H9 (cell line): ENCODE data around the gene RABEP1. TPM values are rescaled to one million over a fixed set of nuclear protein-coding genes. Genes with fewer than 3 reads are reported as not detected.

Experiments
- DNase-seq: peaks from one replicate; pipeline ENCODE4 v3.0.0-alpha.2; 2017
- H2AFZ ChIP-seq: one replicate; pipeline ENCODE4 v1.6.1; 2013; ENCODE audit warnings: mild to moderate bottlenecking, low read length, control low read depth, moderate library complexity
- H2AK5ac ChIP-seq: 2 replicates; pipeline ENCODE4 v1.6.1; 2013; ENCODE audit warnings: low read length, control low read depth, mixed read lengths; ENCODE audit not compliant: insufficient read length
- H2BK120ac ChIP-seq: one replicate; pipeline ENCODE4 v1.6.1; 2013; ENCODE audit warnings: low read depth, mild to moderate bottlenecking, low read length, control low read depth, inconsistent platforms; ENCODE audit not compliant: poor library complexity, severe bottlenecking
- H2BK12ac ChIP-seq: 2 replicates; pipeline ENCODE4 v1.6.1; 2013; ENCODE audit warnings: low read length, control low read depth, mixed read lengths, low read depth; ENCODE audit not compliant: insufficient read length
- H2BK15ac ChIP-seq: 2 replicates; pipeline ENCODE4 v1.6.1; 2013; ENCODE audit warnings: low read depth, low read length, control low read depth
- H2BK20ac ChIP-seq: one replicate; pipeline ENCODE4 v1.6.1; 2013; ENCODE audit warnings: low read depth, mild to moderate bottlenecking, low read length, control low read depth, inconsistent platforms; ENCODE audit not compliant: poor library complexity, severe bottlenecking
- H2BK5ac ChIP-seq: 2 replicates; pipeline ENCODE4 v1.6.1; 2013; ENCODE audit warnings: low read length, control low read depth, mixed read lengths; ENCODE audit not compliant: insufficient read length
- H3K14ac ChIP-seq: 2 replicates; pipeline ENCODE4 v1.6.1; 2013; ENCODE audit warnings: low read length, control low read depth; ENCODE audit not compliant: insufficient read depth
- H3K18ac ChIP-seq: 2 replicates; pipeline ENCODE4 v1.6.1; 2013; ENCODE audit warnings: low read depth, mild to moderate bottlenecking, mixed read lengths, low read length, control low read depth; ENCODE audit not compliant: insufficient read length
- H3K23ac ChIP-seq: 2 replicates; pipeline ENCODE4 v1.6.1; 2013; ENCODE audit warnings: low read length, control low read depth, mixed read lengths, low read depth; ENCODE audit not compliant: insufficient read length
- H3K23me2 ChIP-seq: 2 replicates; pipeline ENCODE4 v1.6.1; 2013; ENCODE audit warnings: low read depth, mild to moderate bottlenecking, mixed read lengths, low read length, control low read depth; ENCODE audit not compliant: insufficient read length, poor library complexity, severe bottlenecking
- H3K27ac ChIP-seq: 2 replicates; pipeline ENCODE4 v1.5.1; 2013; ENCODE audit warnings: low read length, control low read depth, mixed read lengths, low read depth; ENCODE audit not compliant: insufficient read length
- H3K27me3 ChIP-seq: 2 replicates; pipeline ENCODE4 v1.6.1; 2013; ENCODE audit warnings: low read length, control low read depth, inconsistent platforms; ENCODE audit not compliant: insufficient read depth
- H3K4ac ChIP-seq: 2 replicates; pipeline ENCODE4 v1.6.1; 2013; ENCODE audit warnings: low read depth, mild to moderate bottlenecking, control low read depth, inconsistent platforms, low read length, moderate library complexity
- H3K4me1 ChIP-seq: 2 replicates; pipeline ENCODE4 v1.6.1; 2013; ENCODE audit warnings: low read length, control low read depth, inconsistent platforms; ENCODE audit not compliant: insufficient read depth
- H3K4me2 ChIP-seq: 2 replicates; pipeline ENCODE4 v1.6.1; 2013; ENCODE audit warnings: low read length, control low read depth, mixed read lengths; ENCODE audit not compliant: insufficient read length, insufficient read depth
- H3K56ac ChIP-seq: 2 replicates; pipeline ENCODE4 v1.6.1; 2013; ENCODE audit warnings: low read depth, mild to moderate bottlenecking, mixed read lengths, low read length, control low read depth; ENCODE audit not compliant: insufficient read length
- H3K79me1 ChIP-seq: 2 replicates; pipeline ENCODE4 v1.6.1; 2013; ENCODE audit warnings: low read depth, mild to moderate bottlenecking, moderate library complexity, low read length, control low read depth, inconsistent platforms; ENCODE audit not compliant: insufficient read depth, poor library complexity, severe bottlenecking
- H3K79me2 ChIP-seq: 2 replicates; pipeline ENCODE4 v1.6.1; 2013; ENCODE audit warnings: low read length, control low read depth, inconsistent platforms; ENCODE audit not compliant: insufficient read depth
- H3K9ac ChIP-seq: 2 replicates; pipeline ENCODE4 v1.6.1; 2013; ENCODE audit warnings: low read length, control low read depth, mixed read lengths; ENCODE audit not compliant: insufficient read length; ENCODE audit errors: extremely low read depth
- H3K9me3 ChIP-seq: one replicate; pipeline ENCODE4 v1.6.1; 2013; ENCODE audit warnings: low read depth, low read length, inconsistent platforms; ENCODE audit not compliant: control insufficient read depth
- H3T11ph ChIP-seq: one replicate; pipeline ENCODE4 v1.6.1; 2013; ENCODE audit warnings: mild to moderate bottlenecking, low read length, control low read depth, inconsistent platforms
- H4K20me1 ChIP-seq: one replicate; pipeline ENCODE4 v1.6.1; 2013; ENCODE audit not compliant: control insufficient read depth, insufficient read length, insufficient read depth
- H4K5ac ChIP-seq: 2 replicates; pipeline ENCODE4 v1.6.1; 2013; ENCODE audit warnings: low read depth, mild to moderate bottlenecking, mixed read lengths, low read length, control low read depth; ENCODE audit not compliant: insufficient read length
- H4K8ac ChIP-seq: replicated peaks from 2 replicates; pipeline ENCODE4 v1.6.1; 2013; ENCODE audit warnings: low read length, control low read depth, mixed read lengths, low read depth; ENCODE audit not compliant: insufficient read length
- H4K91ac ChIP-seq: 2 replicates; pipeline ENCODE4 v1.6.1; 2013; ENCODE audit warnings: low read depth, mild to moderate bottlenecking, moderate library complexity, mixed read lengths, low read length, control low read depth; ENCODE audit not compliant: insufficient read length
- H3K27ac Mint-ChIP-seq, 3 experiments: 2 replicates in 2 of 3; 3 replicates in 1 of 3; pipeline ENCODE4 v1.8.0; 2020 to 2021; ENCODE audit warnings: mixed read lengths in 3 of 3, mild to moderate bottlenecking in 1 of 3, moderate library complexity in 1 of 3
- H3K27me3 Mint-ChIP-seq: 2 replicates; pipeline ENCODE4 v1.8.0; 2021; ENCODE audit warnings: low read depth, mild to moderate bottlenecking, moderate library complexity, mixed read lengths
- H3K36me3 Mint-ChIP-seq, 3 experiments: 2 replicates in 2 of 3; 3 replicates in 1 of 3; pipeline ENCODE4 v1.8.0; 2020 to 2021; ENCODE audit warnings: low read depth in 3 of 3, mixed read lengths in 3 of 3; ENCODE audit not compliant: insufficient read depth in 1 of 3
- H3K4me1 Mint-ChIP-seq, 2 experiments: 2 replicates each; pipeline ENCODE4 v1.8.0; 2020; ENCODE audit warnings: mixed read lengths in 2 of 2
- H3K4me3 Mint-ChIP-seq, 2 experiments: 2 replicates in 1 of 2; 3 replicates in 1 of 2; pipeline ENCODE4 v1.8.0; 2020 to 2021; ENCODE audit warnings: mild to moderate bottlenecking in 2 of 2, mixed read lengths in 2 of 2, moderate library complexity in 1 of 2
- H3K9me3 Mint-ChIP-seq, 2 experiments: 2 replicates in 1 of 2; 3 replicates in 1 of 2; pipeline ENCODE4 v1.8.0; 2020; ENCODE audit warnings: mild to moderate bottlenecking in 2 of 2, mixed read lengths in 2 of 2, moderate library complexity in 1 of 2
- WGBS: extraction: QIAGEN DNeasy Blood & Tissue Kit; methylation state at CpG from one replicate; pipeline ENCODE4 v1.1.7; 2013; ENCODE audit warnings: missing lambda C conversion rate, low lambda C conversion rate, mixed read lengths; ENCODE audit not compliant: insufficient read length; ENCODE audit errors: extremely low coverage; 5-methylcytosine and 5-hydroxymethylcytosine counted together
- total RNA-seq: library from RNA; stranded (reverse); gene quantifications from 2 replicates; pipeline ENCODE4 v1.2.1, GENCODE V29; 2021
- TF ChIP-seq, protein P1 (sequence below): fragments of 200-600 bp; sonication (generic); conservative IDR thresholded peaks from 3 replicates; pipeline ENCODE4 v1.8.0; 2021; ENCODE audit warnings: antibody characterized with exemption, mild to moderate bottlenecking

Gene RABEP1
- total RNA-seq, 1 experiment from 2014 or later = 46.9 TPM

DNA sequence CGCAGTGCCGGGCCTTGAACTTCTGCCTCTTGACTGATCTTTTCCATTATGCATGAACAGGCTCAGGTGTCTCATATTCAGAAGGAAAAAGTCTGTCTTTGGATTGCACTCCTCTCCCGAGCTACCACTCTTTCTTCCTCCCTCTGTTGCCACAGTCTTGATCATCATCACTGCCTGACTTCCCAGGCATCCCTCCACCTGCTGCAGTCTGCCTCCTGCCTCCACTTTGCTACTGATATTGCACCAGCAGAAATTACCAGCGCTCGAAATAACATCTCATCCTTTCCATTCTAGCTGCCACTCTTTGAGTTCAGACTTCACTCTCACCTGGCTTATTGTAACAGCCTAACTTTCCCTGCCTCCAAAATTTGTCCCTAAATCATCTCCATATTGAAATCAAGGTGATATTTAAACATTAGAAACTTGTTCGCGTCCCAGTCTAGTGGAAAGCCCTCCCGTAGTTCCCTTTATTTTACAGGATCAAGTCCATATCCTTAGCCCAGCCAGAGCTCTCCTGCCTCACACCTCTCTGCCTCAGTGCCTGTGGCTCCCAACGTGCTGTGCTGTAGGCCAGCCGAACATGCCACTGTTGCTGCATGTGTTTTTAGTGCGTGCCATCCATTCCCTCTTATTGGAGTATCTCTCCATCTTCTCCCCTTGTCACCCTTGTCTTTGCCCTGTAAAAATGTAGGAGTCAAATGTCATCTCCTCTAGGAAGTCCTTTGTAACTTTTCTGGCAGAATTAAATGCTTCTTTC lies 97.4 kb downstream of the RABEP1 start:
- WGBS = no CpG with 5 or more reads among the region's 11 CpGs
- H3K4me2 ChIP-seq = no peak overlapping the region
- Mint-ChIP-seq H3K27ac (peak overlapping the region; percentile 17 to 62 (median 37); a peak in 4 of 7 replicates), H3K27me3 (no peaks in the 10 kb centered on the region; the same call in 1 of the 2 replicates), H3K4me3 (no peak overlapping the region), H3K36me3 (peaks cover 30 to 86% (median 61%) of the 10 kb centered on the region in 3 experiments; a peak in 6 of 7 replicates), H3K4me1 (peaks cover 3% of the 10 kb centered on the region in 2 experiments; a peak in 2 of 4 replicates), H3K9me3 (no peaks in the 10 kb centered on the region)
- no peaks in the 10 kb centered on the region for H3K79me1 ChIP-seq
- no peak overlapping the region for H2AK5ac ChIP-seq
- H4K20me1 ChIP-seq = no peaks in the 10 kb centered on the region
- H3K27me3 ChIP-seq = no peaks in the 10 kb centered on the region
- no peak overlapping the region for H2BK20ac ChIP-seq
- H4K8ac ChIP-seq = no peak overlapping the region
- H3K23ac ChIP-seq = no peak overlapping the region
- no peak overlapping the region for H3K18ac ChIP-seq
- H3K27ac ChIP-seq = no peak overlapping the region
- no peak overlapping the region for H2BK12ac ChIP-seq
- H3T11ph ChIP-seq = no peak overlapping the region
- H3K56ac ChIP-seq = no peak overlapping the region
- TF ChIP-seq, protein P1, sequence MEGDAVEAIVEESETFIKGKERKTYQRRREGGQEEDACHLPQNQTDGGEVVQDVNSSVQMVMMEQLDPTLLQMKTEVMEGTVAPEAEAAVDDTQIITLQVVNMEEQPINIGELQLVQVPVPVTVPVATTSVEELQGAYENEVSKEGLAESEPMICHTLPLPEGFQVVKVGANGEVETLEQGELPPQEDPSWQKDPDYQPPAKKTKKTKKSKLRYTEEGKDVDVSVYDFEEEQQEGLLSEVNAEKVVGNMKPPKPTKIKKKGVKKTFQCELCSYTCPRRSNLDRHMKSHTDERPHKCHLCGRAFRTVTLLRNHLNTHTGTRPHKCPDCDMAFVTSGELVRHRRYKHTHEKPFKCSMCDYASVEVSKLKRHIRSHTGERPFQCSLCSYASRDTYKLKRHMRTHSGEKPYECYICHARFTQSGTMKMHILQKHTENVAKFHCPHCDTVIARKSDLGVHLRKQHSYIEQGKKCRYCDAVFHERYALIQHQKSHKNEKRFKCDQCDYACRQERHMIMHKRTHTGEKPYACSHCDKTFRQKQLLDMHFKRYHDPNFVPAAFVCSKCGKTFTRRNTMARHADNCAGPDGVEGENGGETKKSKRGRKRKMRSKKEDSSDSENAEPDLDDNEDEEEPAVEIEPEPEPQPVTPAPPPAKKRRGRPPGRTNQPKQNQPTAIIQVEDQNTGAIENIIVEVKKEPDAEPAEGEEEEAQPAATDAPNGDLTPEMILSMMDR = no peak
- H4K5ac ChIP-seq = no peak overlapping the region
- H3K4me1 ChIP-seq = no peaks in the 10 kb centered on the region
- H3K4ac ChIP-seq = no peak overlapping the region
- H3K14ac ChIP-seq = no peak overlapping the region
- H3K9me3 ChIP-seq = no peaks in the 10 kb centered on the region
- H2BK5ac ChIP-seq = no peak overlapping the region
- no peak overlapping the region for H4K91ac ChIP-seq
- no peaks in the 10 kb centered on the region for H3K79me2 ChIP-seq
- no peak overlapping the region for H2BK15ac ChIP-seq
- H2AFZ ChIP-seq = no peak overlapping the region
- DNase-seq = no peak
- no peaks in the 10 kb centered on the region for H3K23me2 ChIP-seq
- H2BK120ac ChIP-seq = no peak overlapping the region
- H3K9ac ChIP-seq = no peak overlapping the region
